Stimulated activated CD4-positive, alpha-beta T cell treated with anti-CD3 and anti-CD28 coated beads, Interleukin-12 subunit alpha, Interleukin-12 subunit beta, amount 100 ng/mL, for 48 hours (primary cell): ENCODE data around the gene BCAN.
"Not testable (repeated sequence)": the region's sequence is repeated elsewhere in the genome, so short reads cannot be mapped to it uniquely, and the experiment has no call there.

Experiments
- DNase-seq, 3 donors: peaks; one replicate each; pipeline ENCODE4 v3.0.0-alpha.2; 2020; ENCODE audit warnings: low read depth in 2 of 3, low spot score in 1 of 3

BCAN gene

DNA sequence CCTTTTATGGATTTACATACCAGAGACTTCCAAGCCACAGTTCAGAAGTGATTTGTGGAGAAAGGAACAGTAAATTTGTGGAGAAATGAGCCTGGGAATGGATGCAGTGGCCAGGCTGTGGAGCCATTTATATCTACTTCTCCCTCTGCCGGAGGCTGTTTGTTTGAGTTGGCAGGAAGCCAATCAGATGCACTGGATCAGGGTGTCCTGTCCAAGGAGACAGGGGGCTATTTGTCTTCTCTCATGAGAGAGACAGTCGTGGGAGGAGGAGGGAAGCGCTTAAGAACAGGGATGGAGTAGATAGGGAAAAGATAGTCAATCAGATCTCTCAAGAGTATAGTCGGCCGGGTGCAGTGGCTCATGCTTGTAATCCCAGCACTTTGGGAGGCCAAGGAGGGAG is 25.5 kb upstream of the BCAN start:
- no peak for DNase-seq

DNA sequence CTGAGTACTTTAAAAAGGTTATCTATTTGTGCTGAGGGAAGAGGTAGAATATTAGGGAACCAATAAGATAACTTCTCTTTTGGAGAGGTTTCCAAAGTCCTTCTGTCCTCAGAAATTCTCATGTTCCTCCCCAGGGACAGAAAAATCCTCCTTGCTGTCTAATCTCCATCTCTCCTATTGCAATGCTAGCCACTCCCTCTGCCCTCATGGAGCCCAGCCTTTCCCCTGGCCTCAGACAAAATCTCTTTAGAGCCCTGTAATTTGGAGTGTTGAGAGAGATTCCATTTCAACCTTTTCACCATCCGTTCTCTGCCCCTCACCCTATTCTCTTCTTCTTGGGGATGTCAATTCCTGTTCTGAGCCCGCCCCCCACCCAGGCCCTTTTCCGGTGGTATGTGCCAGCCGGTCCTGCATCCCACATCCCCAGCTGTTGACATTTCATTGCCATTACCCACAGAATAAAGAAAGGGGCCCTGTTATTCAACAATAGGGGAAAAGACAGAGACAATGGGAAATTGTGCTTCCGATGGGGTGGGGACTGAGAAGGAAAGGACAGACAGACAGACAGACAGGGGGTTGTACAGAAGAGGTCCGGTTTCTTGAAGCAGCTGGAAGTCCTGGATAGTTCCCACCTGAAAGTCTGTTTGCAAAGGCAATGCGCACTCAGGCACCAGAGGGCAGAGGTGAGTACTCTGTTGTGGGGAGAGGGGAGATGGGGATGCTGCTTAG is 22.9 kb upstream of the BCAN start, which contains the start of gene HAPLN2:
HAPLN2 (plus strand) TSS at position 563 of the 729 bp plus-strand sequence. CDS start 4,076 bp downstream, outside the sequence.
- no peak for DNase-seq

DNA sequence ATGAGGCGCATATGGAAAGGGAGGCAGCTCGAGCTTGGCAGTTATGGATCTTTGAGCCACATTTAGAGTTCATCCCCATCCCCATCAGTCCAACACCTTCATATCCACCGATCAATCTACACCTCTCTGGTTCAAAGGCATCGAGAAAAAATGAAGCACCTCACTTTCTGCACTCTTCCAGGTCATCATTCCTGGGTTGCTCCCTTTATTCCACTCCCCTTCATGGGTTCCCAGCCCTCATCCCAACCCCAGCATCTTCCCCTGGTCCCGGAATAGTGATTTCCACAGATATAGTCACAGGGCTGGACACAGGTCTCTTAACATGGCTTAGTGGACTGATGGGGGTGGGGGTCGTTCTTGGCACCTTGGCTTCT is 22.3 kb upstream of the BCAN start:
- no peak for DNase-seq

DNA sequence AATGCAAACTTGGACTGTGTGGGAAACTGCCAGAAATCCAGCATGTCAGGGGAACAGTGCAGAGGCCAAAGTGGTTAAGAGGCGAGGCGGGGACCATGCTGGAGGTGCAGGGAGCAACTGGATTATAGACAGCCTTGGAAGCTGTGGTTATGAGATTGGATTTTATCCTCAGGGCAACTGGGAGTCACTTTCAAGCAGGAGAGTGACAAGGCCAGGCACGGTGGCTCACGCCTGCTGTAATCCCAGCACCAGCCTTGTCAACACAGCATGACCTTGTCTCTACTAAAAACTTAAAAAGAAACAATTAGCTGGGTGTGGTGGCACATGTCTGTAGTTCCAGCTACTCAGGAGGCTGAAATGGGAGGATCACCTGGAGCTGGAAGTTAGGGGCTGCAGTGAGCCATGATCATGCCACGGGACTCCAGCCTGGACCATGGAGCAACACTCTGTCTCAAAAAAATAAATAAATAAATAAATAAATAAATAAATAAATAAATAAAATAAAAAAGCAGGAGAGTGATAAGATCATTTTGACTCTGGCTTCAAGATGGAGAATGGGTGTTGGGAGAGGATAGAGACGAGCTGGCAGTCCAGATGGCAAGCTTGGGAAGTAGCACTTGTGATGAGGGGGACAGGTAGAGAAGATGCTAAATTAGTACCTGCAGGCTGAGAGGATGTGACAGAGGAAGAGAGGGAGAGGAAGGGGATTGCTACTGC is 19.2 kb upstream of the BCAN start:
- DNase-seq: no peak

DNA sequence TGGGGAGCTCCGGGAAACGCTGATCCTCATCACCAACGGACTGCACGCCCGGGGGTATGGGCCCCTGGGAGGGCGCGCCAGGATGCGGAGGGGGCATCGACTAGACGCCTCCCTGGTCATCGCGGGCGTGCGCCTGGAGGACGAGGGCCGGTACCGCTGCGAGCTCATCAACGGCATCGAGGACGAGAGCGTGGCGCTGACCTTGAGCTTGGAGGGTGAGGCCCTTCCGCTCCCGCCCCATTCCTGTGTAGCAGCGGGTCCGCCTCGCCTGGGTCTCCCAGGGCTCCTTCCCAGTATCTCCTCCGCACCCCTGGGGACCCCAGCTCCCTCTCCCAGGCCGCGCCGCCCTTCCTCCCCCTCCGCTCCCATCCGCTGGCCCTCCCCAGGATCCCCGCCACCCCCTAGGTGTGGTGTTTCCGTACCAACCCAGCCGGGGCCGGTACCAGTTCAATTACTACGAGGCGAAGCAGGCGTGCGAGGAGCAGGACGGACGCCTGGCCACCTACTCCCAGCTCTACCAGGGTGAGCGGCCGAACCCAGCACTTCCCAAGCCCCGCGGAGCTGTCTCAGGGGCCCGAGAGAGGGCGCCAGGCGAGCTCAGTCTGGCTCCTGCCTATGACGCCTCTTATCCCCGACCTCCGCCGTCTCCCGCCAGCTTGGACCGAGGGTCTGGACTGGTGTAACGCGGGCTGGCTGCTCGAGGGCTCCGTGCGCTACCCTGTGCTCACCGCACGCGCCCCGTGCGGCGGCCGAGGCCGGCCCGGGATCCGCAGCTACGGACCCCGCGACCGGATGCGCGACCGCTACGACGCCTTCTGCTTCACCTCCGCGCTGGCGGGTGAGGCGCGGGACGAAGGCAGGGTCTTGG is 17.7 kb upstream of the BCAN start:
- peak in 1 of 3 donors; percentile 39 for DNase-seq

DNA sequence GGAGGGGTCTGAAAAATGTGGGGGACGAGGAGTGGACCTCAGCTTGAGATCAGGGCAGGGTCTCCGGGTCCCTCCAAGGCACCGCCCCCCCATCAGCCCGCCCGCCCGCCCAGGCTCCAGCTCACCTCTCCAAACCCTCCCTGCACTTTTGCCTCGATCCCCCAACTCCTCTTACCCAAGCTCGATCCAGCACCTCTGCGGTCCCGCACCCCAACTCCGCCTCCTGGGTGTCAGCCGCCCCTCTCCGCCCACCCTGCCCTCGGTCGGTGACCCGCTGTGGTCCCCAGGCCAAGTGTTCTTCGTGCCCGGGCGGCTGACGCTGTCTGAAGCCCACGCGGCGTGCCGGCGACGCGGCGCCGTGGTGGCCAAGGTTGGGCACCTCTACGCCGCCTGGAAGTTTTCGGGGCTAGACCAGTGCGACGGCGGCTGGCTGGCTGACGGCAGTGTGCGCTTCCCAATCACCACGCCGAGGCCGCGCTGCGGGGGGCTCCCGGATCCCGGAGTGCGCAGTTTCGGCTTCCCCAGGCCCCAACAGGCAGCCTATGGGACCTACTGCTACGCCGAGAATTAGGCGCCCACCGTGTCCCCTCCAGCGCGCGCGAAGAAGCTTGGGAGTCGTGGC is 17.0 kb upstream of the BCAN start:
- no peak for DNase-seq

DNA sequence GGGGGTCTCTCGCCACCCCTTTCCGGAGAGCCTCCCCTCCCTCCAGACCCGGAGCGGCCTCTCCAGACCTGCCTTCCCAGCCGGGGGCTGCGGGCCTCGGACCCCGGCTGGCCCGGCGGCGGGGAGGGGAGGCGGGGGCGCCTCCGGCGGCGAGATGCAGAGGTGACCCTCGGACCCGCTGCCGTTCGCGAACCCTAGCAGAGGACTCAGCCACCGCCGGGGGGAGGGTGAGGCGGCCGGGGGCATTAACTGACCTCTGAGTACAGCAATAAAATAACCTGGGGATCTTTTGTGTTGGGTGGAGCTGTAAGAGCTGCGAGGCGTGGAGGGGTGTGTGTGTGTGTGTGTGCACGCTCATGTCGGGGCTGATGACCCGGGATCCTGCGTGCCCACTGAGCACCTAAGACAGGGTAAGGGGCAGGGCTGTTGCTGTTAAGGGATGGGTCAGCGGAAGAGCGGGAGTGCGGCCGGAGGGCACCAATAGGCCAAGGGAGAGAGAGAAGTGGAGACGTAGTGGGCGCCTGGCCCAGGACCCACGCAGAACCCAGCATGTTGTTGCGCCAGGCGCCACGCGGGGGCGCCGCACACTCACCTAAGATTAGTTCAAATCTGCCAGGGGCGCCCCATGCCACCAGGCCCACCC is 16.4 kb upstream of the BCAN start:
- DNase-seq: peak in 2 of 3 donors; percentile 57 to 72

DNA sequence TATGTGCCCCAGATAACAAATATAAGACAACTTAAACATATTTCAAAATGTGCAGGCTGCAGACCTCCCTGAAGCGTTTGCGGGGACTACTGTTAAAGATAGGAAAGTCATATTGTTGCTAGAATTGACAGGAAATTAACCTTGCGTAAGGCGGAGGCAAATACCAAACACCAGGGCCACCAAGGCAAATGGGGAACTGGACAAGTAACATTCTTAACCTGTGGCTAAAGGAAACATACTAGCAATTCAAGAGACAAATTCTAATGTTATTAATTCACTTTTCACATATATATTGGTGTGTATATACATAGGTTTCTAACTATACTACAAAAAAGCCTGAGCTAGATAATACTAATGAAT is 15.9 kb upstream of the BCAN start:
- no peak for DNase-seq

DNA sequence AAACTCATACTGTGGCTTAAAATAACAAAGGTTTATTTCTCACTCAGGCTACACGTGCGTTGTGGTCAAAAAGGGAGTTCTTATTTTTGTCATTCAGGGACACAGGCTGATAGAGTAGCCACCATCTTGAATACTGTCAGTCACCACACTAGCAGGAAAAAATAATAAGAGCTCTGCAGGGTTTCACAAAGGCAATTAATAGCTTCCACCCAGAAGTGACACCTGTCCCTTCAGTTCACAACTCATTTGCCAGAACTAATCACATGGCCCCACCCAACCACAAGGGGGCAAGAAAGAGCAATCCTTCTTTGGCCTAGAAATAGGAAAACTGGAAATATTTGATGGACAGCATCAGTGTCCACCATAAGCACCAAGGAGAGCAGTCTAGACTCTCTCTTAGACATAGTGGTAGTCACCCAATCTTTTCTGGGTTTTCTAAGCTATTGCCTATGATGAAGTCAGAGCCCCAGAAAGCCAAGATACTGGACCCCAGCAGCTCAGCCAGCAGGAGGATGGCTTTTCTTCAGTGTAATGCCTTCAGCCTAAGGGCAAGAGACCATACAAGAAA is 14.5 kb upstream of the BCAN start:
- peak in 1 of 3 donors; percentile 30 for DNase-seq

DNA sequence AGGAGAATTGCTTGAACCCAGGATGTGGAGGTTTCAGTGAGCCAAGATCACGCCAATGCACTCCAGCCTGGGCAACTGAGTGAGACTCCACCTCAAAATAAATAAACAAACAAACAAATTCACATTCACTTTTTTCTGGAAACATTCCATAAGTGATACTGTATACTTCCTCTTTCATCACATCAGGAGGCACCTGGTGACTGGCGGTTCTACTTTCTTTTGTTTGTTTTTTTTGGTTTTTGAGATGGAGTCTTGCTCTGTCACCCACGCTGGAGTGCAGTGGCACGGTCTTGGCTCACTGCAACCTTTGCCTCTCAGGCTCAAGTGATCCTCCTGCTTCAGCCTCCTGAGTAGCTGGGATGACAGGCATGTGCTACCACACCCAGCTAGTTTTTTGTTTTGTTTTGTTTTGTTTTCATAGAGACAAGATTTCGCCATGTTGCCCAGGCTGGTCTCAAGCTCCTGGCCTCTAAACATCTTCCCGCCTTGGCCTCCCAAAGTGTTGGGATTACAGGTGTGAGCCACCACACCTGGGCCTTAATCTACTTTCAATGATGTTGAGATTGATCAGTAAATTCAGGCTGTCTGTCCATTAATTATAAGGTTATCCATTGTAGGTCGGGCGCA is 12.0 kb upstream of the BCAN start:
- no peak for DNase-seq

DNA sequence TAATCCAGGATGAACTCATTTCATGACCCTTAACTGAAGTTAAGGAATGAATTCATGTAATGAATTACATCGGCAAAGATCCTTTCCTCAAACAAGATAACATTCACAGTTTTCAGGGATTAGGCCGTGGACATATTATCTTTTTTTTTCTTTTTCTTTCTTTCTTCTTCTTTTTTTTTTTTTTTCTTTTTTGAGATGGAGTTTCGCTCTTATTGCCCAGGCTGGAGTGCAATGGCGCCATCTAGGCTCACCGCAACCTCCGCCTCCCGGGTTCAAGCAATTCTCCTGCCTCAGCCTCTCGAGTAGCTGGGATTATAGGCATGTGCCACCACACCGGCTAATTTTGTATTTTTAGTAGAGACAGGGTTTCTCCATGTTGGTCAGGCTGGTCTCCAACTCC is 10.8 kb upstream of the BCAN start:
- not testable (repeated sequence) for DNase-seq

DNA sequence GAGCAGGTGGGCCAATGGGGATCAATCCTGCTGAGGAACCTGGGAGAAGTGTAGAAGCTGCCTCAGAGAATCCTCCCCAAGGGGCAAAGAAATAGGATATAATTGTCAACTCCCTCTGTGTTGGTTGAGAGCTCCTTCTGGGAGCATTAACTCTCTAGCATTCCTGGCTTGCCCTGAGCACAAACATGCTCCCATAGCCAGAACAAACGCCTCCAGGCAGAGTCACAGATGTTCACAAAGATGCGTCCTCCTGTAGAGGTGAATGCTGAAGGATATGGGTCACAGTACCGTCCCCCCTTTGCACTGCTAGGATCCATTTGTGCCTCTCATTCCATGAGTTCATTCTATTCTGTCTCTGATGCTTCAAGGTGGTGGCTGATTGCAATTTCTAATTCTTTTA is 9.6 kb upstream of the BCAN start:
- no peak for DNase-seq

DNA sequence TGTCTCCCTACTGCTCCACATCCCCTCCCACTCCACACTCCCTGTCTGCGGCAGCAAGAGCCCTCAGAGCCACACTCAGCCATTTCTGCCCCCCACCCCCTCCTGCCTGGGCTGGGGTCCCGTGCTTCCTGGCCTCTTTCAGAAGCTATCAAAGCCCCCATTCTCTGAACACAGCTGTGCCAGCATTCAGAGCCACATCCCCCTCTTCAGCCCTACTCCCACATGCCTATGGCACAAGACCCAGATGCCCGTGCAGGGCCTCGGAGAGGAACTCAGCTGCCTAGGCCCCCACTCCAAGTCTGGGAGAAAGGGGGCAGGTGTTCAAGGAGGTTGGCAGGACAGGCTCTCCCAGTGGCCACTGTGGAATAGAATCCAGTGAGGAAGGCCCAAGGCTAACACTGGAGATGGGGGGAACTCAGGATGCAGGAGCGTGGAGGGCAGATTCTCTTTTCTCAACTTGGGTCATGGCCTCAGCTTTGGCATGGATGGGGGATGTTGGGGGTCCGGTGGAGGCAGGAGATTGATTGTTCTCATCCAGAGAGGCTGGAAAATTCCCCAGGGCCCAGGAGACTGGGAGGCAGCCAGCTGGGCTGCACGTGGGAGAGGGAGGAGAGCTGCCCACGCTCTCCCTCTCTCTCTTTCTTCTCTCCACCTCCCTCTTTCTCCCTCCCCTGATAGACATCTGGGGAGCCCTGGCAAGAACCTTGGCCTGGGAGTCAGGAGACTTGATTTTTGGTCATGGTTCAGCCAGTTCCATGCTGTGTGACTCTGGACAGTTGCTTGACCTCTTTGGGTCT is 3.5 kb upstream of the BCAN start:
- DNase-seq: no peak

DNA sequence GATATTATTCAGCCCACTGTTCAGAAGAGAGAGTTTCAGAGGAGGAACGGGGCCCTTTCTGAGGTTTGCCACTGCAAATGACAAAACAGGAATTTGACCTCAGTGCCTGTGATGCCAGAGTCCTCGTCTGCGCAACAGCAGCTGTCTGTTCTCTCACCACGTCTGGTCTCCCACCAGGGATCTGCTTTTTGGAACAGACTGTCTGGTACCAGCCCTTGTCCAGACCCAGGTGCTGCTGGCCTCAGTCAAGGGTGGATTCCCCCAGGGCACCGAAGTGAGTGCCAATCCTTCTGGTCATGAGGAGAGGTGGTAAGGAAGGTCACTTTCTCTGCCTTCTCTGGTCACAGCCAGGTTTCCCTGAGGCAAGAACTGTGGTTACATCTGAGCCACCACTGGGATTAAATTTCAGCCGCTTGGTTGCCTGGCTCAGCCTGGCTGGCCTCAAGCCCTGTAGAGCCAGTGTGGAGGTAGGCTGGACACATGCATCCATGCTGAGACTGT is 2.3 kb upstream of the BCAN start:
- DNase-seq: no peak

DNA sequence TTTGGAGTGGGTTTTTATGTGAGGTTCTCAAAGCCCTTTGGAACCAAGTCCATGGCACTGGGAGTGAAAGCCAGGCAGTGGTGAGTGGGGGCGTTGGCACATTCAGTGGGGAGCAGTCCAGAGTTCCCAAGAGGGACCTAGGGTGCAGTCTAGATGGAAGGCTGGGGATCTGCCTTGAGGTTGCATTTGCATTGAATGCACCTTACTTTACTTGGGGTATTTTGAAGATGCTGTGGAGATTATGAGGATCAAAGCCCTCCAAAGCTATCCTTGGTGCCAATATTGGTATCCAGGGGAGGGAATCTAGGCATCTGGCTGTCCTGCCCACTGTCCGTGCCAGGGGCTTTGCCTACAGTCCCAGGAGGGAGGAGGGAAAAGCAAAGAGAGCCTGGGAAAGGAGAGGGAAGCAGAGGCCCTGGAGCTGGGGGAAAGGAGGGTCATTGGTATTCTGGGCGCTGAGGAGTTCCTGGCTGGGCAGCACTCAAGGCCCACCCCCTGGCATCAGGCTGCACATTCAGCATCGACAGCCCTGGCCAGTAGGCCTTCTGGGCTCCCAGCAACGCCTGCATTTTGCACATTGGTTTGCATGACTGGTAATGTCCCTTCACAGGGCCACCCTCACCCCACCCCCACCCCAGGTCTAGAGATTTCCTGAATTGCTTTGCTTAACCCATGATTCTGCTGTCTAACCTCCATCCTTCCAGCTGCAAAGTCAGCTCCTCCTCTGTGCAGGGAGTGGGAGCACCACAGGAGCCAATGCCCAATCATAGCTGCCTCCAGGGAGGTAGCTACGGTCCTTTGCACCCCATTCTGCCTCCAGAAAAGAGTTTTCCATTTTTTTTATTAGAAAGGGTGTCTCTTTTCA is 843 bp upstream of the BCAN start:
- DNase-seq: no peak

DNA sequence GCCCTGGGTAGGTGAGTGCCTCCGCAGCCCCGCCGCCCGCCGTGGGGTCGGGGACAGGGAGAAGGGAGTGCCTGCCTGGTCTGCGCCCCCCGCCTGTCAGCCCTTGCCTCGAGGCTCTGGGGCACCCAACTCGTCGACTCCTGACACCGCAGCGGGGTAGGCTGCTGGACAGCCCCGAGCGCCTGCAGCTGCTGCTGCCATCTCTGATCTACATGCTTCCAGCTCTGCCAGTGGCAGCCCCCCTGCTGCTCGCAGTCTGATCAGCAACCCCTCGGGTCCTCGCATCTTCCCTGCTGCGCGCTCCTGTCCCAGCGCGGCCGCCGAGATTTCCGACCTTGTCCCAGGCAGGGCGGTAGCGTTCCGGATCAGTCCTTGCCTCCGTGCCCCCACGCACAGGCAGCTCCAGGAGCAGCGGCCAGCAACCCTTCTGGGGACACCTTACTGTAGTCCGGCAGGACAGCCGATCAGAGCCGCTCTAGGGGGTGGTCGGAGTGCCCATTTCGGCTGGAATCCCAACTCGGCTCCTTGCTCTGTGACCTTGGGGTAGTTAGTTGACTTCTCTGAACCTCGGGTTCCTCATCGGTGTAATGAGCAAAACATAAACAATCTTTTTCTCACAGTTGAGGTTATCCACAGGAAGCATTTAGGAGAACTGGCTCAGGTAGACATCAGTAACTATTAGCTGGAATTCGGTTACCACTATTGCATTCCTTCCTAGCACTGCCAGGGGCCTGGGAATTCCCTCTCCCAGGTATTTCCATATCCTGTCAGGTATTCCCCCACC is 540 bp downstream of the BCAN start:
- no peak for DNase-seq

DNA sequence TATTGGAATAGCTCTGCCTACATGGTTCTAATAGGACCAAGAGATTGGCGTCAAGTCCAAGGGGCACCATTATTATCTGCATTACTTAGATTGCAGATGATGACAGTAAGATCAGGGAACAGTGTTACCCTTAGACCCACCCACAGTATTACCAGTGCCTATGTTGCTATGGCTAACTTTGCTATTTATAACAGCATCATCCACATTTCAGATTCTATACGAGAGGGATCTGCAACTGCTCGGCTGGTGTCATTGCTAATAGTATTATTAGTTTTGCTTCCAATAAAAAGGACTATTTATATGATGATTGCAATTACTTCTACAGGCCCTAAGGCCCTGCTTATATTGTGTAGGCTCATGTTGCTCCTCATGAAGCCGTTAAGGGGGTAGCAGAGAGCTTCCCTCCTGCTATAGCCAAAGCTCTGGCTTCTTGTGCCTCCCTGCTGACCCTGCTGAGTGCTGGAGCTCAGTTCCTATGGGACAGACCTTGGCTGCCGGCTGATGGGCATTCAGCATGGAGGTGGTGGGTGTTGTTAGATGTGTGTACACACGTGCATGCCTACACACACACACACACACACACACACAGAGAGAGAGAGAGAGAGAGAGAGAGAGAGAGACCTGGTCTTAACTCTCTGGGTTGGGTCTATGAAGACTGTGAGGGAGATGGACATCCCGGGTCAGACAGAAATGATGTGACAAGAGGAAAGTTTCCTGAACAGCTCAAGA is 1.3 kb downstream of the BCAN start:
- no peak for DNase-seq
